Measurements from ENCODE around the gene REG3G.

REG3G gene

GRCh38 chr2:79025421-79025820 lies at the start of gene REG3G:
Gene REG3G (plus strand): TSS chr2:79025702. CDS start chr2:79026094, 392 bp downstream.
- DNase-seq = no peak

GRCh38 chr2:78977661-78978145 lies 47.8 kb upstream of the REG3G start:
- no peak for DNase-seq

GRCh38 chr2:78978340-78978739 lies 47.2 kb upstream of the REG3G start:
- no peak for DNase-seq

GRCh38 chr2:78979380-78980151 lies 45.9 kb upstream of the REG3G start:
- DNase-seq = peak; percentile 74

GRCh38 chr2:78980152-78980465 lies 45.4 kb upstream of the REG3G start:
- no peak for DNase-seq

GRCh38 chr2:78980871-78981270 lies 44.6 kb upstream of the REG3G start:
- no peak for DNase-seq

- DNase-seq = no peak
These were observed 42.7 kb upstream of the REG3G start for GRCh38 chr2:78982638-78983330.

- no peak for DNase-seq
These were observed 41.1 kb upstream of the REG3G start for GRCh38 chr2:78984386-78984785.

- no peak for DNase-seq
These were observed 39.9 kb upstream of the REG3G start for GRCh38 chr2:78985558-78985957.

GRCh38 chr2:78989051-78989450 lies 36.5 kb upstream of the REG3G start:
- no peak for DNase-seq

GRCh38 chr2:78992451-78992806 lies 33.1 kb upstream of the REG3G start:
- peak; percentile 78 for DNase-seq

GRCh38 chr2:78992807-78993517 lies 32.5 kb upstream of the REG3G start:
- peak; percentile 77 for DNase-seq

GRCh38 chr2:78993518-78994148 lies 31.9 kb upstream of the REG3G start:
- DNase-seq = no peak

- no peak for DNase-seq
These were observed 30.7 kb upstream of the REG3G start for GRCh38 chr2:78994789-78995188.

GRCh38 chr2:78999406-78999805 lies 26.1 kb upstream of the REG3G start:
- DNase-seq = peak; percentile 56

GRCh38 chr2:79000008-79000576 lies 25.4 kb upstream of the REG3G start:
- no peak for DNase-seq

- DNase-seq = no peak
These were observed 24.2 kb upstream of the REG3G start for GRCh38 chr2:79001285-79001684.

- no peak for DNase-seq
These were observed 20.8 kb upstream of the REG3G start for GRCh38 chr2:79004680-79005079.

GRCh38 chr2:79005216-79005615 lies 20.3 kb upstream of the REG3G start:
- no peak for DNase-seq

GRCh38 chr2:79009388-79009787 lies 16.1 kb upstream of the REG3G start:
- no peak for DNase-seq

GRCh38 chr2:79011496-79011895 lies 14.0 kb upstream of the REG3G start:
- DNase-seq = no peak

- DNase-seq = no peak
These were observed 11.9 kb upstream of the REG3G start for GRCh38 chr2:79013629-79014028.

- DNase-seq = no peak
These were observed 9.2 kb upstream of the REG3G start for GRCh38 chr2:79016342-79016741.

Measured in DMS53 (cell line).